Pancreas (tissue), 10 donors: ENCODE measurements around the gene VPS25. TPM values are rescaled to one million over a fixed set of nuclear protein-coding genes. Genes with fewer than 3 reads are reported as not detected.
A peak's percentile ranks its signal among the peaks of the same experiment; 100 is the strongest.
"Not testable (repeated sequence)": the region's sequence is repeated elsewhere in the genome, so short reads cannot be mapped to it uniquely, and the experiment has no call there.

ENCODE experiments used
- ATAC-seq, 4 donors: fragments of 200-7000 bp; cut with Tn5 transposase; one replicate each; pipeline versions ENCODE4 v1.8.0 to v1.9.1; 2020; ENCODE audit warnings: mild to moderate bottlenecking in 4 of 4, moderate library complexity in 4 of 4
- DNase-seq, 6 donors: peaks; one replicate each; pipeline ENCODE4 v3.0.0-alpha.2; 2020
- FAIRE-seq: peaks from 2 replicates; lab custom pipeline; 2012; peaks lifted over from hg19 to GRCh38; lab: Jason Lieb, UNC
- H3K27ac ChIP-seq, 4 donors: fragments of 200-600 bp; sonication (generic); 1 replicate in 3 of 4; 2 replicates in 1 of 4; pipeline versions ENCODE4 v1.5.0 to v1.8.0; 2020
- H3K27me3 ChIP-seq, 4 donors: fragments of 200-600 bp; one replicate each; pipeline ENCODE4 v1.8.0; 2021
- H3K36me3 ChIP-seq, 3 donors: fragments of 200-600 bp; sonication (generic) in 1 of 3; one replicate each; pipeline versions ENCODE4 v1.5.0 to v1.8.0; 2020 to 2021
- H3K4me1 ChIP-seq, 3 donors: fragments of 200-600 bp; one replicate each; pipeline ENCODE4 v1.8.0; 2021
- H3K4me3 ChIP-seq, 4 donors: fragments of 200-600 bp; sonication (generic) in 2 of 4; one replicate each; pipeline versions ENCODE4 v1.5.0 to v1.8.0; 2020 to 2021
- H3K9me3 ChIP-seq, 4 donors: fragments of 200-600 bp; one replicate each; pipeline ENCODE4 v1.8.0; 2021
- CTCF ChIP-seq, 4 donors: fragments of 200-600 bp; sonication (generic) in 3 of 4; IDR thresholded peaks; one replicate each; pipeline versions ENCODE4 v1.5.0 to v1.8.0; 2021; ENCODE audit warnings: antibody characterized with exemption in 4 of 4
- WGBS, 2 donors: extraction: QIAGEN DNeasy Blood & Tissue Kit; methylation state at CpG; one replicate each; pipeline ENCODE4 v1.1.7; 2013; 5-methylcytosine and 5-hydroxymethylcytosine counted together
- intact Hi-C, 3 donors: fragments of 100-400 bp; cut with DNase I; formaldehyde crosslinking; loops; one replicate each; pipeline versions ENCODE4 v1.11.1 to v1.14.2; 2022
- polyA plus RNA-seq, 2 donors: library from polyadenylated mRNA; stranded (reverse); fragments of 200-250 nt; gene quantifications; one replicate each; pipeline ENCODE4 v1.2.3, GENCODE V29; 2013
- total RNA-seq, 6 donors: library from RNA; stranded (reverse); fragmentation: NEBNext Ultra II Directional in 4 of 6; extraction: Animal tissue kit (Norgen Biotek cat#: 25700) in 4 of 6; gene quantifications; one replicate each; pipeline versions ENCODE4 v1.2.1 to v1.2.4, GENCODE V29; 2021 to 2023
- donor health status: healthy with polysubstance abuse.
- donor health status: DM: no; HTN: no; CAD: no; lungs with moderate emphysema.
- donor health status: DM: no; HTN: no; CAD: no.
- donor health status: control.
- donor health status: control.
- donor health status: Bipolar disorder and iron deficiency.
- donor health status: DM: yes; HTN: yes; CAD: no.
- donor health status: DM: no; HTN: no; CAD: no.
- donor health status: DM: no; HTN: no; CAD: no.
- donor health status: DM: yes; HTN: yes; CAD: no.

The VPS25 gene
- total and polyA plus RNA-seq, 8 donors: 18.1 to 46.9 (median 26.0) TPM

GRCh38 chr17:42767512-42767911 lies 5.7 kb upstream of the VPS25 start:
- no peak for TF ChIP-seq CTCF (IDR thresholded peaks at IDR 0.05)
- no peak for DNase-seq
- H3K4me1 ChIP-seq: peaks cover 0 to 1% (median 0%) of the 10 kb centered on the region in 3 donors
- H3K36me3 ChIP-seq: no peaks in the 10 kb centered on the region
- intact Hi-C loops: no loop called here
- H3K27ac ChIP-seq: no peak overlapping the region
- no peak overlapping the region for H3K4me3 ChIP-seq
- no peak for ATAC-seq
- no peak for FAIRE-seq
- H3K9me3 ChIP-seq: no peaks in the 10 kb centered on the region
- no peaks in the 10 kb centered on the region for H3K27me3 ChIP-seq

GRCh38 chr17:42768006-42768405 lies 5.2 kb upstream of the VPS25 start:
- DNase-seq, ATAC-seq, H3K36me3 ChIP-seq, FAIRE-seq, H3K4me1 ChIP-seq, H3K27me3 ChIP-seq, H3K27ac ChIP-seq, intact Hi-C loops, H3K9me3 ChIP-seq, H3K4me3 ChIP-seq: not testable (repeated sequence)
- WGBS, 2 donors: 60 to 65% methylated on average over 9 of the region's 9 CpGs

GRCh38 chr17:42769964-42770363 lies 3.3 kb upstream of the VPS25 start:
- FAIRE-seq, H3K27me3 ChIP-seq, H3K36me3 ChIP-seq, H3K9me3 ChIP-seq, DNase-seq, H3K27ac ChIP-seq, intact Hi-C loops, ATAC-seq, H3K4me3 ChIP-seq: not testable (repeated sequence)
- peaks cover 0 to 17% (median 0%) of the 10 kb centered on the region in 3 donors for H3K4me1 ChIP-seq
- WGBS, 2 donors: 50 to 52% methylated on average over 10 of the region's 10 CpGs

- FAIRE-seq (no peak), ATAC-seq (peak in 3 of 4 donors; percentile 10 to 15 (median 12)), DNase-seq (no peak)
- Histone ChIP-seq H3K27ac (peak overlapping the region; percentile 11 to 71 (median 41)), H3K9me3 (no peaks in the 10 kb centered on the region), H3K4me3 (peak overlapping the region; percentile 55 to 98 (median 76)), H3K4me1 (peaks cover 0 to 17% (median 0%) of the 10 kb centered on the region in 3 donors), H3K27me3 (no peaks in the 10 kb centered on the region), H3K36me3 (peaks cover 0 to 12% (median 6%) of the 10 kb centered on the region in 3 donors)
- TF ChIP-seq CTCF (IDR thresholded peaks at IDR 0.05): no peak
- intact Hi-C loops: no loop called here
- WGBS, 2 donors: 3 to 8% methylated on average over 3 of the region's 3 CpGs
Observed at GRCh38 chr17:42772945-42773289, 332 bp upstream of the VPS25 start.

- ATAC-seq (no peak), FAIRE-seq (no peak), DNase-seq (no peak)
- no peak for TF ChIP-seq CTCF (IDR thresholded peaks at IDR 0.05)
- no peak overlapping the region for H3K27ac ChIP-seq
- H3K36me3 ChIP-seq: peaks cover 0 to 25% (median 13%) of the 10 kb centered on the region in 3 donors
- no peaks in the 10 kb centered on the region for H3K27me3 ChIP-seq
- H3K4me1 ChIP-seq: peaks cover 0 to 17% (median 0%) of the 10 kb centered on the region in 3 donors
- intact Hi-C loops: no loop called here
- no peaks in the 10 kb centered on the region for H3K9me3 ChIP-seq
- peak overlapping the region; percentile 55 to 98 (median 76) for H3K4me3 ChIP-seq
- WGBS, 2 donors: 69 to 72% methylated on average over 3 of the region's 3 CpGs
Observed at GRCh38 chr17:42774066-42774745, 957 bp downstream of the VPS25 start.

- H3K4me1 ChIP-seq: peaks cover 0 to 17% (median 3%) of the 10 kb centered on the region in 3 donors
- no peak overlapping the region for H3K27ac ChIP-seq
- DNase-seq (no peak), ATAC-seq (no peak), FAIRE-seq (no peak)
- H3K36me3 ChIP-seq: peaks cover 0 to 29% (median 13%) of the 10 kb centered on the region in 3 donors
- H3K4me3 ChIP-seq: no peak overlapping the region
- WGBS, 2 donors: 56 to 57% methylated on average over 3 of the region's 3 CpGs
- H3K27me3 ChIP-seq: peaks cover 0 to under 1% (median 0%) of the 10 kb centered on the region in 4 donors
- no peak for TF ChIP-seq CTCF (IDR thresholded peaks at IDR 0.05)
- intact Hi-C loops: no loop called here
- no peaks in the 10 kb centered on the region for H3K9me3 ChIP-seq
Observed at GRCh38 chr17:42775534-42776098, 2.4 kb downstream of the VPS25 start.
